GM19455 (cell line): ENCODE measurements around the gene KRT33A.

ENCODE experiments used
- ATAC-seq: cut with Tn5 transposase; IDR thresholded peaks from one replicate; pipeline ENCODE4 v1.9.1; 2021; ENCODE audit not compliant: unreplicated experiment

KRT33A gene

GRCh38 chr17:41331606-41332005 is 19.0 kb downstream of the KRT33A start:
- ATAC-seq: no peak

- no peak for ATAC-seq
These were observed 21.2 kb downstream of the KRT33A start for GRCh38 chr17:41329279-41329948.

GRCh38 chr17:41328207-41328606 is 22.4 kb downstream of the KRT33A start:
- ATAC-seq: no peak

GRCh38 chr17:41327411-41328120 is 23.1 kb downstream of the KRT33A start:
- ATAC-seq: no peak

- no peak for ATAC-seq
These were observed 24.2 kb downstream of the KRT33A start for GRCh38 chr17:41326173-41327145.

- no peak for ATAC-seq
These were observed 25.0 kb downstream of the KRT33A start for GRCh38 chr17:41325611-41326010.

GRCh38 chr17:41325126-41325525 is 25.5 kb downstream of the KRT33A start:
- ATAC-seq: no peak

- no peak for ATAC-seq
These were observed 26.2 kb downstream of the KRT33A start for GRCh38 chr17:41324180-41325075.

GRCh38 chr17:41322903-41323895 is 27.4 kb downstream of the KRT33A start:
- no peak for ATAC-seq

- ATAC-seq: no peak
These were observed 28.3 kb downstream of the KRT33A start for GRCh38 chr17:41322094-41322902.

- no peak for ATAC-seq
These were observed 32.4 kb downstream of the KRT33A start for GRCh38 chr17:41318231-41318630.

- no peak for ATAC-seq
These were observed 34.7 kb downstream of the KRT33A start for GRCh38 chr17:41315814-41316445.

GRCh38 chr17:41315204-41315794 is 35.3 kb downstream of the KRT33A start, which contains the start of gene KRTAP17-1:
Gene KRTAP17-1 (minus strand): TSS chr17:41315710. CDS start chr17:41315650, 60 bp downstream.
- ATAC-seq: no peak

GRCh38 chr17:41311111-41311510 is 39.5 kb downstream of the KRT33A start:
- no peak for ATAC-seq

GRCh38 chr17:41308918-41309359 is 41.7 kb downstream of the KRT33A start, which contains the start of gene KRTAP16-1:
Gene KRTAP16-1 (minus strand): TSS chr17:41309309. CDS start chr17:41309253, 56 bp downstream.
- ATAC-seq: no peak

- no peak for ATAC-seq
These were observed 42.2 kb downstream of the KRT33A start for GRCh38 chr17:41308251-41308917.

GRCh38 chr17:41307647-41308046 is 43.0 kb downstream of the KRT33A start:
- no peak for ATAC-seq
